TTC549 (cell line): ENCODE data around the gene SLC6A11.

ENCODE experiments used
- FAIRE-seq: peaks from 2 replicates; lab custom pipeline; 2012; peaks lifted over from hg19 to GRCh38; lab: Jason Lieb, UNC

The SLC6A11 gene

DNA sequence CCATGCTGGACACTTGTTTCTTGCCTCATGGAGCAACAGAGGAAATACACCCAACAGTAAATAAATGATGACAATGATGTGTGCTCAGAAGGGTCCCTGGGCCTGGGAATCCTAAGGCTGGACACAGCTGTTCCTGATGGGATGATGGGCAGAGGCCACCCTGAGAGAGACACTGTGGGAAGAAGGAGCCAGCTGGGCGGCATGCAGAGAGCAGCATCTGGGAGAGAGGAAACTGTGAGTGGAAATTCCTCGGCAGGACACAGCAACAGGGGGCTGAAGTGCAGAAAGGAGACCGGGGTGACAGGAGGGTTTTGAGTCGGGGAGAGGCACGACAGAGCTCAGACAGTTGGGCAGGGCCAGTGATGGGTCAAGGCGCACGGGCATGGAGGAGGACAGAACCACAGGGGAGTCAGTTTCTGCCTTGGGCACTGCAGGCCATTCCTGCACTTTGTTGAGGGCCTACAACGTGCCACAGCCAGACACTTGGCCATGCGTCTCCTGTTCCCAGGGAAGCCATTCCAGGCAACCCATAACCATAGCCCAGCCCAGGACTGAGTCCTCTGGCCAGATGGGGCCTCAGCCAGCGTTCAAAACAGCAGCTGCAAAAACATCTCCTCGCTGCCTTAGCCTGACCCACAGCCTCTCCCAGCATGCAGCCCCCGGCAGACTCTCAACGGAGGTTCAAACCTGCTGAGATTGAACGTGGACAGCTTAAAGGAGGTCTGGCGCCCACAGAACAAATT is 139.9 kb downstream of the SLC6A11 start:
- no peak for FAIRE-seq

DNA sequence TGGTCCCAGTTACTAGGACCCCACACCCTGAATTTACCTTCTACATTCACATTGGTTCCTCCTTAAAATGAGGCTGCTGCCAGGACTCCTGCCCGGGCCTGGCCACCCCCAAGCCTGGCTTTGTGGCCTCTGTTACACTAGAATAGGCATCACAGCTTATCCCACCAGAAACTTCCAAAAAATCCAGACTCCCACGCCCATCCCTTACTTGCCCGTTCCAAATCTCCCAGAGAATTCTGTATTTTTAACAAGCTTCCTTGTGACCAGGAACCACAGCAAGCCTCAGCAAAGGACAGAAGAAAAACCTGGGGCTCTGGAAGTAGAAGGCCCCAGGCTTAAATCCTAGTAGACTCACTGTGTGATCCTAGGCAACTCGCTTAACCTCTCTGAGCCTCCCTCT is 140.5 kb downstream of the SLC6A11 start:
- FAIRE-seq = no peak

DNA sequence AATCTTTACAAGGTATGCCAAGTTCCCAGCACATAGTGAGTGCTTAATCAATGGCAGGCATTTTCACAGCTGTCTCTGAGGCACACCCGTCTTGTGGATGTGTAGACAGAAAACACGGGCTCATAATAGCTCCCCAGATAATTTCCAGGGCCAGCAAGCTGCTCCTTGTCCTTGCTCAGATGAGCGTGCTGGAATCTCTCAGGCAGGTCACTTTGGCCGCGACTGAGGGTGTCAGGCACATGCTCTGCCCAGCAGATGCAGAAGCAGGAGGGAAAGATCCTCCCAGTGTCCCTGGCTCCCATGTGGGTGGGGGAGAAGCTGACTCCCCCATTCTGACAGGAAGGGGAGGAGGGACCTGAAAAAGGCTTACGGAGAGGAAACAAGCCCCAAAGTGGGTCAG is 141.0 kb downstream of the SLC6A11 start:
- no peak for FAIRE-seq

DNA sequence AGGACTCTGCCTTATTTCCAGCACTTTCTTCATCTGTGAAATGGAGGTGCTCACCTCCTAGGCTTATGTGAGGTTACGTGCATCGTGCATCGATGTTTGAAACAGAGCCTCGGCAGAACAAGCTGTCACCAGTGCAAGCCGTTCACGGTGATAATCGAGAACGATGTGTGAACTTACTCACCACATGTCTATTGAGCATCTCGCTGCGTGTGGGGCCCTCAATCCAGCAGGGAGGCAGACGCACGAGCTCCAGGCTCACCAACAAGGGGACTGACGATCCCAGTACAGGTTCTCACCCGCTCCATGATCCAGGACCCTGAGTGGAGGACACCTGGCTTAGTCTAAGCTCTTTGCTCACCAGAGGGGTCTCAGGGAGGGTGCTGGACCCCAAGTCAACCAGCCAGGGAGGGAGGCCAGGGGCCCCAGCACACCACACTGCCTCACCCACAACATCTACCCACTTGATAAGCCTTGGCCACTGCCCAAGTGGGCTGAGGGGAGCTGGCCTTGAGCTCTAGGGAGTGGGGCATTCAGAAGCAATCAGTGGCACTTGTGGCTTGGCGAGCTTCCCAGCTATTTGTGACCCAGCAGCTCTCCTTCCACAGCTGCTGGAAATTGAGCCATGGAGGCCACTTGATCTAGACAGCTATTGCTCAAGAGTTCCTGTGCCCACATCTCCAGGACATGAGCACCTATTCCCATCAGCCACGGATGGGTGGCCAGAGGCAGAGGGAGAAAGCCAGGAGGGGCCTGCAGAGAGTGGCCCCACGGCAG is 142.1 kb downstream of the SLC6A11 start:
- no peak for FAIRE-seq

DNA sequence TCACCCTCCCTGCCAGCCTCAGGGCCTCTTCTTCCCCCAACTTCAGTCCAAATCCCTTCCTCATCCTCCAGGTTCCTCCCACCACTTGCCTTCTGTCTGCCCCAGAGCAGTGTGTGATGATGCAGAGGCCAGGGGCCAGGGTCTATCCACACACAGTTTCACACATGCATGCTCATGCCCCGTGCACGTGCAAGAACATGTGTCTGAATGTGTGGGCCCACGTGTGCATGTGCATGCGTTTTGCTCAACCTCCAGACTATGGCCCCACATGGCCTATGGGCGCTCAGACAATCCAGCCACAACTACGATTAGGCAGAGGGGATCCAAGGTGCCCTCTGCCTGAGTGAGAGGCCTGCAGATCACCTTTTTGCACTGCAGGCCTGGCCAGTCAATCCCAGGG is 144.2 kb downstream of the SLC6A11 start:
- FAIRE-seq = no peak

DNA sequence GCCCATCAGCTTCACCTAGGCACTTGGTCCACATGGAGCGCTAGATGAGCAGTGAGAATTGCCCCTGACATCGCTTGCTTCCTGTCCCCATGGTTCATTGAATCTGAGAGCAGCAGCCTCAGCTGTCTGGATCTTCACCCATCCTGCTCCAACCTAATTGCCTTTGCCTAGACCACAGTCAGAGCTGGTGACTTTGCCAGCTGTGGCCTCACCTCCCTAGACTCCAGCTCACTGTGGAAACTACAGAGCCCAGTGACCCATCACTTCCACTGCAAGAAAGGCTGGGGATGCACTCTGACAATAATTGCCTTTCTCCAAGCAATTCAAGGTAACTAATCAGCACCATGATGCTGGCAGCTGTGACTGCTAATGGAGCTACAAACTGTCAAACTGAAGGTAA is 145.9 kb downstream of the SLC6A11 start:
- no peak for FAIRE-seq

DNA sequence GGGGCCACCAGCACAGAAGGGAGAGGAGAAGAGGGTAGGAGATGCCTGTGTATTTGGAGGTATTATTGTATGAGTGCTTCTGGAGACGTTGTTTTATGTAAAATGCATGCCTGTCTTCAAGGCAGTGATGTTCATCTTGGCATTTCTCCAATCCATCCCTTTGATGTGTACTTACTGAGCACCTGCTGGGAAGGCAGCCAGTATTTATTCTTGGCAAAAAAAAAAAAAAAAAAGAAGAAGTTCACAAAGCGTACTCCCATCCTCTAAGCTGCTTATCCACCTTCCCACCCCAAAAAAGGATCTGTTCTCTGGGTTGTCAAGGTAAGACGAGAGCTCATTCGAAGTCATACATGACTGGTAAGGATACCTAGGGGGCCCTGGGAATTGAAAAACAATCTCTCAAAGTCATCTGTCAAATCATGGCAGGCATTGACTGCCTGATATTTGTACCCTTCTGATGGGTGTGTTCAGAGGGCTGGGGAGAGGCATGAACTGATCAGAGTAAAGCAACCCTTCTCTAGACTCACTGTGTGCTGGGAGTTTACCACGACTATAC is 146.5 kb downstream of the SLC6A11 start:
- FAIRE-seq = no peak

DNA sequence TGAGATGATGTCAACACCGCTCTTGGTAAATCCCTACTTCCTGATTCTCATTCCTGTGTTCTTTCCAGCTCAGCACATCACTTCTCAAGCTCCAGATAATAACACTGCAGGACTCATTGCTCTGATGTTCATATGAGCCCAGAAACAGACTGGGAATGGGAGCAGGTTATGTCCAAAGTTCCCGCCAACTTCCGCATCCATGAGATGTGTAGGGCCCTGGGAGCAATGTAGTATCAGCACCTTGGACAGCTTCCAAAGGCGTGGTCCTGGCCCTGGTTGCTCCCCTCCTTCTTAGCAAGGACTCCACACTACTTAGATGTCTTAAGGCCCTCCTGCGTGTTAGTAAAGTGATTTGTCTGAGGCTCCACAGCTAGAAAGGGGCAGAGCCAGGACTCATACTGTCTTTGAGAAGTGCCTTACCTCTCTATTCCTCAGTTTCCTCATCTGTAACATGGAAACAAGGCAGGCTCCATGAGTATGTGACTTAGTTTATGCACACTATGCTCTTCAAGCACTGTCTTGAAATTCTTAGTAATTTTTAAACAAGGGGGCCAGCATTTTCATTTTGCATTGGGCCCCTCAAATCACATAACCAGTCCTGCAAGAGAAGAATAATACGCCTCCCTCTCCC is 148.6 kb downstream of the SLC6A11 start:
- no peak for FAIRE-seq

DNA sequence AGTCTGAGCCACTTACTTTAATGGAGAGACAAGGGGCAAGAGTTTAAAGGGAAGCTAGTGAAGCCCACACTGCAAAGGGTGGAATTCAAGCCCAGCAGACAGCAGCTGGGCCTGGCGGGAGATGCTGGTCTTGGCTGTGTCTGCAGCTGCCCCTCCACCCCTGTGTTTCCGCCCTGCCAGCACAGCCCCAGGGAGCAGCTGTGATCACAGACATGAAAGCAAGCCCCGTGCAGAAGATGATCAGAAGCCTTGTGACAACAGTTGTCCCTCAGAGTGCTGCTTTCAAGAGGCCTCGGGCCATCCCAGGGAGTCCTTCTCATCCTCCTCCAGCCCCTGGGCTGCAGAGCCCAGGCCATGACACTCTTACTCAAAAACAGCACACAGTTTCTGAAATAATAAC is 152.4 kb downstream of the SLC6A11 start:
- FAIRE-seq = no peak

DNA sequence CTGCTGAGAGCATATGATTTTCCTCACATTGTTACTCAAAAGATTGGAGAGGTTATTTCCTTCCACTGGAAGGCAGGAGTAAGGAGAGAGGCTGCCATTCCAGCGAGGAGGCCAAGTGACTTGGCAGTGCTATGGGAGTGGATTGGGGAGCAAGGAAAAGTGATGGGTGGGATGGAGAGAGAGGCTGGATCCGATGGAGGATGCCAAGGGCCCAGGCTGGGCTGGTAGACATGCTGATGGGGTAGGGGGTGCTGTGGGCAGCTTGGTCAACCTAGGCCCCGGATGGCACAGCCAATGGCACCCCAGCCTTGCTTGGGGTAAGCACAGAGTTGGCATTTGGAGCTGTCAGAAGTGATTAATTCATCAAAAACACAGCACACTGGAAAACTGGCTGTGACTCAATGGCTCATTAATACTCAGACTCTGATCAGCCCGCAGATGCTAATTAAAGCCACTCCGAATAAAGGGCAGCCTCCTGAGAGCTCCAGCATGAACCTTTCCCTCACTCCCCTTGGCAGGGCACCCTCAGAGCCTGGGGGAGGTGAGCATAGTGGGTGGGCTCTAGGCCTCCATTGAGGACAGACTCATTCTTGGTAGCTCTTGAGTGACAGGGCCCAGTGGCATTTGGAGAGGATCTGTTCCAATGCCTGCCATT is 154.4 kb downstream of the SLC6A11 start:
- FAIRE-seq = no peak

DNA sequence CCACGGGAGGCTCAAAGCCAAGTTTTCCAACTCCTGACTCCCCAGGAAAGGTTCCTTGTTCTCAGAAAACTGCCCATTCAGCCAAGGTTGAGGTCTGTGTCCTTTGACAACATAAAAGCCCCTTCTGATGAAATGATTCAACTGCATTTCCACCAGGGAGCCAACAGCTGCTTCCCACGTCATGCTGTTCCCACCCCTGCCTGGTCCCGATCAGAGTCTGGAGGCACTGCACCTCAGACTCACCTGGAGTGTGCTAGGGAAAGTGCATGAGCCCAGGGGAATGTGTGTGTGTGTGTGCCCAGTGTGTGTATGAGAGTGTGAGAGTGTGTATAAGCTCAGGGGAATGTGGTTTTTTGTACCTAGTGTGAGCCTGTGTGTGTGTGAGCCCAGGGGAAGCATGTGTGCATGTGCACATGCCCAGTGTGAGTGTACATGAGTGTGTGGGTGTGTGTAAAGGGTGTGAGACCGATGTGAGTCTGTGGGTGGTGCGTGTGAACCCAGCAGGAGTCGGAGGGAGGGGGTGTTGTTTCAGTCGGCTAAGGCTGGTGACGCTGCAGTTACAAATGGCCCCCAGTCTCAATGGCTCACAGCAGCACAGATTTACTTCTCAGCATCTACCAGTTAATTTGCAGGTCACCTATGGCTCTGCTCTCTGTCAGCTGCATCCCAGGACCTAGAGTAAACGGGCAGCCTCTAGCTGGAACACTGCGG is 156.2 kb downstream of the SLC6A11 start:
- no peak for FAIRE-seq

DNA sequence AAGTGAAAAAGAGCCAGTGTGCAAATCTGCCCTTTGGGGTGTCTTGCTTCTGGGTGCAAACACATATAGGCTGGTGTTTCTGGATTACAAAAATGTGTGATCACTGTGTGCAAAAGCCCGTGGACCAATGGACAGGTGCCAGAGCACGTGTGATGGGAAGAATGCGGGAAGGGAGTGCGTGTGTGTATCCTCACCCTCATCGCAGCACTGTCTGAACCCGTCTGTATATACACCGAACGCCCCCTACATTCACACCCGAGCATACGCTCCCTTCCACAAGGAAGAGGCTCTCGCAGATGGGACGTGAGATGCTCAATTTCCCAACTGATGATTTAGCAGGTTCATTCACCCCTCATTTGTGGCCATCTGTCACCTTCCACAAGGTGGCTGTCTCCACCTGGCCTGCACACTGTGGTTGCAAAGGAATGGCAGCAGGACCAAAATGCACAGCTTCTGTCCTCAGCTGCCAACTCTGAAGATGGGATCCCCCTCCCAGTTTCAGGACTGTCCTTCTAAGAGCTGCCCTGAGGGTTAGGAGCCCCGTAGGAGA is 157.1 kb downstream of the SLC6A11 start:
- FAIRE-seq = no peak

DNA sequence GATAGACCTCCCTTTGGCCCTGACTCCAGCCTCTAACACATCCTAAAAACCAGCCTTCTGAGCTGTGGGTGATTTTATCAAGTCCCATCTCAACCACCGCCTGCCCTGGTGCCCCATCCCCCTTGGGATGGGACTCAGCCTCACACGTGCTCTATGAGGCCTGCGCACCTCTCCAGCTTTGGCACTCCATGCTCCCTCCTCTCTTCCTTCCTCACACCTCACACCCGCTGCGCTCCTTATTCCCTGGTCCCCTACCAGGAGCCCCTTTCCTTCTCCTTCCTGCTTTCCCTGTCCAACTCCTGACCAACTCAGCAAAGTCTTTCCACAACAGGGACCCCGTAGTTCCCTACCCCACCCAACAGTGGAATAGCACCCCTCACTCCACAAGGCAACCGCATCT is 158.1 kb downstream of the SLC6A11 start:
- no peak for FAIRE-seq

DNA sequence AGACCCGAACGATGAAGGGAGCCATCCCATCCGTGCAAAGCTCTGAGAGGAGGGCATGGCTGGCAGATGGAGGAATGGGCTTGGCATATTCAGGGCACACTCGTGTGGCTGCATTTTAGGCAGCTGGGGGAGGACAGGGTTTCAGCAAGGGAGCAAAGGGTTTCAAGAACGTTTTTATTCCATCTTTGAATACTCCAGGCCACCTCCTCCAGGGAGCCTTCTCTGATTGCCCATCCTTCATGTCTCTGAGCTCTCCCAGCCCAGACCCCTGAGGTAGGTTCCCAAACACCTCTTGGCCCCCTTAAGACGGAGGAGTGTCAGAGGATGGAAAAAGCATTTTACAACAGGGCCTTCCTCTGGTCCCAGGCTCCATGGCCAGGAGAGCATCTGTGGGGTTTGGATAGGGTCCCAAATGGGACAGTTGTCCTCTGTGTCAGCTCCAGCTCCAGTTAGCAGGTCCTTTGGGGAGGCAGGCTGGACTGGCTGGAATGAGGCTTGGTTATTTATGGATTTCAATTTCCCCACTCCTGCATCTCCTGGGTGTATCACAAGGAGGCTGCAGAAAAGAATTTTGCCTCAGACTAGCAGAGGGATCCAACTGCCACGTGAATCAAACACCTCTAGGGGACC is 158.8 kb downstream of the SLC6A11 start:
- FAIRE-seq = no peak

DNA sequence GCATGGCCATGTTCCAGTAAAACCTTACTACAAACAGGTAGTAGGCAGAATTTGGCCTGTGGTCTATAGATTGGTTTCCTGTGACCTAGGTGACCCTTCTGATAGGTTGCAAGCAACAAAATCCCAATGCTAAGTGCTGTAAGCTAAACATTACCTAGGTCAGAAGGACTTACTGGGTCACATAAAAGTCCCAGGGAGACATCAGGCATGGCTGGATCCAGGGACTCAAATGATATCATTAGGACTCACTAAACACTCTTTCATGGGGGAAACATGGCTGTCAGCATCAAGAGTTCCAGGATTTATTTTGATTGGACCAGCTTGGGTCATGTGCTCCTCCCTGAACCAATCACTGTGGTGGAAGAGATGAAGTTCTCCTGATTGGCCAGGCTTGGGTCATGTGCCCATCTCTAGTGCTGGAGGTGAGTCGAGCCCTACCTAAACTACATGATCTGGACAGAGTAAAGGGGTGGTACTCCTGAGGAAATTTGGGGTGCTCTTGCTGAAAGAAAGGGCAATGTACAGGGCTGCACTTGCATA is 159.7 kb downstream of the SLC6A11 start:
- FAIRE-seq = no peak

DNA sequence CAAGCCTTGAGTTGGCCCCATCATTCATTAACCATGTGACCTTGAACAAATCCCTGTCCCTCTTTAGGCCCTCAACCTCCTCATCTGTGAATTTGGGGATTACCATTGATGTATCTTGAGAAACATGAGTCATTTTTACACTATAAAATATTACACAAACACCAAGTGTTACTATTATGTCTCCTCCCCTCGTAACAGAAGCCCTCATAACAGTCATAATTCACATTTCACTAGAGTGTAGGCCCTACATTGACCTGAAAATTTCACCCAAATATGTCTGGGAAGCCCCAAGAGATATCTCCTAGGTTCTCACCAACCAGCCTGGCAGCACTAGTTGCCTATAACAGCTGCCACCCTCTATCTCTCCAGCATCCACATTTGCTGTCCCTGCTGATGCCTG is 160.7 kb downstream of the SLC6A11 start:
- no peak for FAIRE-seq

DNA sequence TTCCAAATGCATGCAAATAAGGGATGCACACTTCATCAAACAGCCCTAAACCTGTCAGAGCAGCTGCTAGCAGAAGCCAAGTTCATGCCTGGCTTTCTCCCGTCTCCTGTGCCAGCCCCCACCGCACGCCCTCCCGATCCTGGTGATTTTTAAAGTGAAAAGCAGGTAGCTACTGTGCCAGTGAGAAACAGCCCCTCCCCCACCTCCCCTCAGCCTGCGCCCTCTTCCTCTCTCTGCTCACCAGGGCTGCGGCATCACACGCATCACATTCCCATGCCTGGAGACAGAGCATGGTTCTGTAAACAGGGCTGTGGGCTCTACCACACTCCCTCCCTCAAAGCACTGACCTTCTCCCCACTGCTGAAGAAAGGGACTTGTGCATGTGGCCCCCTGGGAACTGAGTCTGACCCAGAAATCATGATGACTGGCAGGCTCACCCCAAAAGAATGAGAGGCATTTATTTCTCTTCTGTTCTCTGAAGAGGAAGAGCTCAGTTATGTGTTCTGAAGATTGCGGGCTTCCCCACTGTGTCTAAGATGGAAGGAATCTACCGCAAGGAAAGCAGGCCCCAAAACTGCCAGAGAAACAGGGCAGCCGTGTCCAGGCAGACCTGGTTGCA is 162.0 kb downstream of the SLC6A11 start:
- FAIRE-seq = no peak

DNA sequence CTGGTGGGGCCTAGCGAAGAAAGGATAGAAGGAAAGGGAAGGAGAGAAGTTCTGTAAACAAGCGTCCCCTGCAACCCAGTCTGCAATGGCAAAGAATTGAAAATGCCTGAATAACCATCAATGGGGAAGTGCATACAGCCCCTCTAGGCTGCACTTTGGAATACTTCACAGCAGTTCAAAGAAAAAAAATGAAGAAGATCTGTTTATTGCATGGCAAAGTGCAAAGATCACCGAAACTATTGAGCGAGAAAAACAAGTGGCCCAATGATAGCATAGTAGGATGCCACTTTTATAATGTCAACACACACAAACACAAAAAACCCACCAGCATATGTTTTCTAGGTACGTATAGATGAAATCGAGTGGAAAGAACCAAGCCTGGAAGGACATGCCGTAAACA is 162.9 kb downstream of the SLC6A11 start:
- no peak for FAIRE-seq

DNA sequence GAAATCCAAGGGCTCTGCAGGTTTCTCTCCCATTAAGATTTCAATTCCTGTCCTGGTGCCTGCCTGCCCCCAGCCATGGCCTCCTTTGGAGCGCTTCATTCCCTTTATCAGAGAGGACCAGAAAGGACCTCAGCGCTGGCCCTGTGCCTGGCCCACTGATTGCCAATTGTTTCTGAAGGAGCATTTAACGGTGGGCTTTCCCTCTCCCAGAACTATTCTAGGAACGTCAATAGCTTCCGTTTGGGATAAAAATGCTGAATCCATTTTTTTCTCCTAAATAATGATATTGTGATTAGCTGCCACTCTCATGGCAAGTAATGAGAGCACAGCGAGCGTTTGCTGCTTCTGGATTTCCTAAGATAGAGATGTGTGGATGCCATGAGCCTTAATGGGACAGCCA is 164.3 kb downstream of the SLC6A11 start:
- no peak for FAIRE-seq

DNA sequence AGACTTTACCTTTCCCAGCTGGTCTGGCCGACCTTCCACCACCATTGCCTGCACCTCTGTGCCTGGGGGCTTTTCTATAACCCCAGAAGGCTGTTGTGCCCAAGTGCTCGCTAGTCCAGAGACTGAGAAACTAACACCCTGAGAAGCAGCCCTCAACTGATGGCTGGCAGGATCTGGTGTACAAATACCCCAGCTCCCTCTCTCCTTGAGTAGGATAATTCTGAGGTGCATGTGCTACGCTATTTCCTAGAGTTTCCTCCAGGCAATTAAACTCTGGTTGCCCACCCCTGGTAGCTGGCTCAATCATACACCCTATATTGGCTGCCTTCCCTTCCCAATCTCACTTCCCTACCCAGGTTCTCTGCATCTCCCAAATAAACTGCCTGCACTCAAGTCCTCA is 165.0 kb downstream of the SLC6A11 start:
- FAIRE-seq = no peak
